Adrenal gland (tissue), 5 donors: ENCODE data around the gene NHERF2.

Experiments
- POLR2A ChIP-seq, 2 donors: fragments of 450-650 bp; IDR thresholded peaks; one replicate each; pipeline ENCODE4 v1.6.1; 2017; ENCODE audit warnings: antibody characterized with exemption in 2 of 2, mild to moderate bottlenecking in 2 of 2, moderate library complexity in 1 of 2
- TF ChIP-seq, protein P1 (sequence below), 6 experiments: fragments of 450-650 bp in 4 of 6; fragments of 200-600 bp in 2 of 6; sonication (generic) in 1 of 6; IDR thresholded peaks; 1 replicate in 5 of 6; 2 replicates in 1 of 6; pipeline versions ENCODE4 v1.5.1 to v1.8.0; 2016 to 2021; ENCODE audit warnings: antibody characterized with exemption in 6 of 6, mild to moderate bottlenecking in 2 of 6, moderate library complexity in 1 of 6
- donor health status: DM: no; HTN: no; CAD: no.

DNA sequence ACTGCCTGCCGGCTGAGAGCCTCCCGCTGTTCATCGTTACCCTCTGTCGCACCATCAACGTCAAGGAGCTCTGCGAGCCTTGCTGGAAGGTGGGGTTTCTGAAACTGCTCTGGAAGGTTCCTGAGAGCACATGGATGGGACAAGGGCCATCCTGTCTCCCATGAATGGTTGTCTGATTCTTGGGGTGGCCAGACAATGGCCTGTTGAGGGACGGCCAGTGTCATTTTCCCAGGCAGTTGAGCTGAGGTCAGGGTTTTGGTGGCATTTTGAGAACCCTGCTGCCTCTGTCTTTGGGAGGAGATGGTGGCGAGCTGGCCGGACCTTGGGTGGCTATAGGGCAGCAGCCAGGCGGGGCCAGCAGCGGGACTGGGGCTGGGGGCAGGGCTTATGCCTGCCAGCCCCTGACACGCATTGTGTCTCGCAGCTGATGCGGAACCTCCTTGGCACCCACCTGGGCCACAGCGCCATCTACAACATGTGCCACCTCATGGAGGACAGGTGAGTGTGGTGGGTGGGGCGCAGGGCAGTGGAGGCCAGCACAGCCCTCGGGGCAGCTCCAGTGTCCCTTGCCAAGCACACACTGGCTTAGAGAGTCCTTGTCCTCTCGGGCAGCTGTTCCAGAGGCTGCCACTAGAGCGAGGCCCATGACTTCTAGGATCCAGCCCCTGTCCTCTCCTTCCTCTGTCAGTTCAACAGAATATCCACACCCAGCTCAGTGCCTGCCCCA is 30.1 kb downstream of the NHERF2 start:
- TF ChIP-seq, protein P1, sequence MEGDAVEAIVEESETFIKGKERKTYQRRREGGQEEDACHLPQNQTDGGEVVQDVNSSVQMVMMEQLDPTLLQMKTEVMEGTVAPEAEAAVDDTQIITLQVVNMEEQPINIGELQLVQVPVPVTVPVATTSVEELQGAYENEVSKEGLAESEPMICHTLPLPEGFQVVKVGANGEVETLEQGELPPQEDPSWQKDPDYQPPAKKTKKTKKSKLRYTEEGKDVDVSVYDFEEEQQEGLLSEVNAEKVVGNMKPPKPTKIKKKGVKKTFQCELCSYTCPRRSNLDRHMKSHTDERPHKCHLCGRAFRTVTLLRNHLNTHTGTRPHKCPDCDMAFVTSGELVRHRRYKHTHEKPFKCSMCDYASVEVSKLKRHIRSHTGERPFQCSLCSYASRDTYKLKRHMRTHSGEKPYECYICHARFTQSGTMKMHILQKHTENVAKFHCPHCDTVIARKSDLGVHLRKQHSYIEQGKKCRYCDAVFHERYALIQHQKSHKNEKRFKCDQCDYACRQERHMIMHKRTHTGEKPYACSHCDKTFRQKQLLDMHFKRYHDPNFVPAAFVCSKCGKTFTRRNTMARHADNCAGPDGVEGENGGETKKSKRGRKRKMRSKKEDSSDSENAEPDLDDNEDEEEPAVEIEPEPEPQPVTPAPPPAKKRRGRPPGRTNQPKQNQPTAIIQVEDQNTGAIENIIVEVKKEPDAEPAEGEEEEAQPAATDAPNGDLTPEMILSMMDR (IDR thresholded peaks at IDR 0.05), result peak in 2 of 6 experiments; percentile 27 to 51
- no peak for TF ChIP-seq POLR2A (IDR thresholded peaks at IDR 0.05)
